Panc1 (cell line): ENCODE measurements around the gene TMEM179B. TPM values are rescaled to one million over a fixed set of nuclear protein-coding genes. Genes with fewer than 3 reads are reported as not detected.

Experiments
- ATAC-seq: fragments of 200-7000 bp; cut with Tn5 transposase; 2 replicates; pipeline ENCODE4 v1.9.1; 2020; ENCODE audit warnings: mild to moderate bottlenecking, moderate library complexity
- BruUV-seq: library from RNA; stranded (reverse); fragments of 400-500 nt; replicated peaks from 2 replicates; lab custom pipeline; 2021; lab: Mats Ljungman, UMichigan
- CTCF ChIA-PET: fragments of 300-600 bp; sonication (Branson Sonifier 250); formaldehyde crosslinking; loops from one replicate; lab custom pipeline; 2022; ENCODE audit warnings: antibody characterized with exemption; lab: Charles Lee
- POLR2A ChIA-PET: fragments of 300-600 bp; sonication (Branson Sonifier 250); formaldehyde crosslinking; loops from one replicate; lab custom pipeline; 2022; ENCODE audit warnings: antibody characterized with exemption; lab: Charles Lee
- DNase-seq: peaks from one replicate; pipeline ENCODE4 v3.0.0-alpha.2; 2010; ENCODE audit warnings: low read depth, low spot score
- H3K27ac ChIP-seq: 2 replicates; pipeline ENCODE4 v1.5.1; 2011; ENCODE audit warnings: mild to moderate bottlenecking, low read length, inconsistent platforms
- H3K27me3 ChIP-seq: fragments of 200-500 bp; sonication (Bioruptor generic); 2 replicates; pipeline ENCODE4 v1.6.0; 2014; ENCODE audit warnings: low read length, inconsistent platforms; ENCODE audit not compliant: control insufficient read depth, insufficient read depth
- H3K36me3 ChIP-seq: fragments of 200-500 bp; sonication (Bioruptor generic); 2 replicates; pipeline ENCODE4 v1.5.1; 2014; ENCODE audit warnings: inconsistent platforms, mild to moderate bottlenecking, low read length, moderate library complexity; ENCODE audit not compliant: control insufficient read depth, insufficient read depth
- H3K4me1 ChIP-seq: 2 replicates; pipeline ENCODE4 v1.5.1; 2011; ENCODE audit warnings: inconsistent platforms, mild to moderate bottlenecking, low read length, moderate library complexity; ENCODE audit not compliant: control insufficient read depth, insufficient read depth
- H3K4me3 ChIP-seq, 2 experiments: 2 replicates each; pipeline ENCODE4 v1.5.1; 2011 to 2012; ENCODE audit warnings: low read depth in 2 of 2, low read length in 2 of 2, mild to moderate bottlenecking in 2 of 2, inconsistent platforms in 1 of 2, moderate library complexity in 1 of 2
- H3K9me3 ChIP-seq: fragments of 200-500 bp; sonication (Bioruptor generic); 2 replicates; pipeline ENCODE4 v1.5.1; 2014; ENCODE audit warnings: low read depth, mild to moderate bottlenecking, inconsistent platforms, low read length, moderate library complexity; ENCODE audit not compliant: control insufficient read depth, insufficient read depth
- CTCF ChIP-seq: fragments of 450-650 bp; IDR thresholded peaks from 2 replicates; pipeline ENCODE4 v1.5.1; 2017; ENCODE audit warnings: mild to moderate bottlenecking
- POLR2AphosphoS5 ChIP-seq: IDR thresholded peaks from 2 replicates; pipeline ENCODE4 v1.6.1; 2012; ENCODE audit warnings: mild to moderate bottlenecking, low read depth, low read length, moderate library complexity
- SIN3A ChIP-seq: IDR thresholded peaks from 2 replicates; pipeline ENCODE4 v1.6.1; 2012; ENCODE audit warnings: low read depth, mild to moderate bottlenecking, low read length, moderate library complexity, borderline replicate concordance; ENCODE audit not compliant: insufficient read depth
- TCF7L2 ChIP-seq: IDR thresholded peaks from 2 replicates; pipeline ENCODE4 v1.6.1; 2011; ENCODE audit warnings: mild to moderate bottlenecking, low read depth, low read length, inconsistent platforms
- in situ Hi-C: cut with HindIII; loops from 2 replicates; pipeline ENCODE4 v1.10.0; 2016; ENCODE audit warnings: low sequenced_read_pairs, low pct_unique_long_range_greater_than_20kb
- intact Hi-C: fragments of 100-400 bp; cut with micrococcal nuclease; formaldehyde crosslinking; loops from one replicate; pipeline ENCODE4 v1.10.0; 2022; ENCODE audit not compliant: unreplicated experiment
- total RNA-seq: library from RNA; stranded (reverse); gene quantifications from one replicate; pipeline ENCODE4 v1.2.1, GENCODE V29; 2021; ENCODE audit not compliant: unreplicated experiment
- TF ChIP-seq, protein P1 (sequence below), 2 experiments: IDR thresholded peaks; 2 replicates each; pipeline ENCODE4 v1.6.1; 2011 to 2012; ENCODE audit warnings: low read depth in 2 of 2, control low read depth in 1 of 2, low read length in 1 of 2, mild to moderate bottlenecking in 1 of 2, moderate library complexity in 1 of 2; ENCODE audit not compliant: insufficient read depth in 1 of 2

The TMEM179B gene
- total RNA-seq, 1 experiment from 2014 or later = 50.9 TPM

DNA sequence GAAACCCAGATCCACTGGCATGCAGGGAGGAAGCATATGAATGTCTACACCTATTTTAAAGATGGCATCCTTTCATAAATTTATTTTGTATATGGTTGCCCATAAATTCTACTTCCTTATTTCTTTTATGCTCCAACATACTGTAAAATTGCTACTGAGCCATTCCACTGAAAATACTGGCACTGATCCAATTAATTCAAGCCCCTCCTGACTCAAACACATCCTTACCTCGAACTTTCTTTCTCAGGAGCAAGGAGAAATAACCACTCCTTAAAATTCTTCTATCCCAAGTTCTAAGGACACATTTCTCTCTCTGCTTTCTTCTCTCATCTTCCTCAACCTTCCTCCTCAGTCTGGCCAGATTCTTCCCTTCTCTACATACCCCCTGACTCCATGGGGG is 23.5 kb downstream of the TMEM179B start:
- H3K36me3 ChIP-seq = no peaks in the 10 kb centered on the region
- no peaks in the 10 kb centered on the region for H3K9me3 ChIP-seq
- no TSS peak for BruUV-seq
- no peaks in the 10 kb centered on the region for H3K27me3 ChIP-seq
- DNase-seq (no peak), ATAC-seq (no peak)
- H3K4me3 ChIP-seq = no peak overlapping the region
- in situ Hi-C loops = no loop called here
- intact Hi-C loops = no loop called here
- ChIA-PET CTCF (no interaction called here), POLR2A (no interaction called here)
- no peak for TF ChIP-seq SIN3A
- TF ChIP-seq, protein P1, sequence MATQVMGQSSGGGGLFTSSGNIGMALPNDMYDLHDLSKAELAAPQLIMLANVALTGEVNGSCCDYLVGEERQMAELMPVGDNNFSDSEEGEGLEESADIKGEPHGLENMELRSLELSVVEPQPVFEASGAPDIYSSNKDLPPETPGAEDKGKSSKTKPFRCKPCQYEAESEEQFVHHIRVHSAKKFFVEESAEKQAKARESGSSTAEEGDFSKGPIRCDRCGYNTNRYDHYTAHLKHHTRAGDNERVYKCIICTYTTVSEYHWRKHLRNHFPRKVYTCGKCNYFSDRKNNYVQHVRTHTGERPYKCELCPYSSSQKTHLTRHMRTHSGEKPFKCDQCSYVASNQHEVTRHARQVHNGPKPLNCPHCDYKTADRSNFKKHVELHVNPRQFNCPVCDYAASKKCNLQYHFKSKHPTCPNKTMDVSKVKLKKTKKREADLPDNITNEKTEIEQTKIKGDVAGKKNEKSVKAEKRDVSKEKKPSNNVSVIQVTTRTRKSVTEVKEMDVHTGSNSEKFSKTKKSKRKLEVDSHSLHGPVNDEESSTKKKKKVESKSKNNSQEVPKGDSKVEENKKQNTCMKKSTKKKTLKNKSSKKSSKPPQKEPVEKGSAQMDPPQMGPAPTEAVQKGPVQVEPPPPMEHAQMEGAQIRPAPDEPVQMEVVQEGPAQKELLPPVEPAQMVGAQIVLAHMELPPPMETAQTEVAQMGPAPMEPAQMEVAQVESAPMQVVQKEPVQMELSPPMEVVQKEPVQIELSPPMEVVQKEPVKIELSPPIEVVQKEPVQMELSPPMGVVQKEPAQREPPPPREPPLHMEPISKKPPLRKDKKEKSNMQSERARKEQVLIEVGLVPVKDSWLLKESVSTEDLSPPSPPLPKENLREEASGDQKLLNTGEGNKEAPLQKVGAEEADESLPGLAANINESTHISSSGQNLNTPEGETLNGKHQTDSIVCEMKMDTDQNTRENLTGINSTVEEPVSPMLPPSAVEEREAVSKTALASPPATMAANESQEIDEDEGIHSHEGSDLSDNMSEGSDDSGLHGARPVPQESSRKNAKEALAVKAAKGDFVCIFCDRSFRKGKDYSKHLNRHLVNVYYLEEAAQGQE (IDR thresholded peaks at IDR 0.05; ENCODE audit: insufficient read depth in 1 of 2, low read depth in 2 of 2, low read length in 1 of 2) = no peak
- H3K27ac ChIP-seq = no peak overlapping the region
- H3K4me1 ChIP-seq = peaks cover 5% of the 10 kb centered on the region

DNA sequence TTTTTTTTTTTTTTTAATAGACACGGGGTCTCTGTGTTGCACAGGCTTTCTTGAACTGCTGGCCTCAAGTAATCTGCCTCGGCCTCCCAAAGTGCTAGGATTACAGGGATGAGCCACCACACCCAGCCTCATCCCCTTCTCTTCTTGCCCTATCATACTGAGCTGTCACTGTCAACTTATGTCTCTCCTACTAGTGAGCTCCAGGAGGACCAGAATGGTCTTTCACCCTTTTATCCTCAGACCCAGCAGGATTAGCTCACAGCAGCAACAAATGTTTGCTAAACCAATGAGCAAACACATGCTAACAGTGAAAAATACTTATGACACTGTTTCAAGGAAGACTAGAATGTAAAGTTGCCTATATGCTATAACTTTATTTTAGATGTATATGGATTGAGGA is 24.5 kb downstream of the TMEM179B start:
- BruUV-seq = no TSS peak
- Histone ChIP-seq H3K36me3 (no peaks in the 10 kb centered on the region), H3K9me3 (no peaks in the 10 kb centered on the region), H3K4me3 (no peak overlapping the region), H3K27ac (no peak overlapping the region), H3K4me1 (no peaks in the 10 kb centered on the region; the same call in 1 of the 2 replicates), H3K27me3 (no peaks in the 10 kb centered on the region)
- ATAC-seq (no peak), DNase-seq (no peak)
- TF ChIP-seq CTCF (no peak), POLR2AphosphoS5 (no peak), TCF7L2 (no peak), SIN3A (no peak)
- TF ChIP-seq, protein P1 (IDR thresholded peaks at IDR 0.05; ENCODE audit: insufficient read depth in 1 of 2, low read depth in 2 of 2, low read length in 1 of 2) = no peak
- intact Hi-C loops = no loop called here
- CTCF ChIA-PET = no interaction called here
- POLR2A ChIA-PET = interaction anchor here (0.7 kb wide), 3 partner anchors 10 to 29 kb away, joined by 3 to 6 read pairs (median 4); no protein-coding TSS in a partner anchor
- in situ Hi-C loops = no loop called here
